A673 (cell line): Measurements from ENCODE around the gene SELENOV. TPM values are rescaled to one million over a fixed set of nuclear protein-coding genes. Genes with fewer than 3 reads are reported as not detected.

Experiments
- BruUV-seq: library from RNA; stranded (reverse); fragments of 400-500 nt; replicated peaks from 2 replicates; lab custom pipeline; 2021; lab: Mats Ljungman, UMichigan
- CTCF ChIA-PET: fragments of 300-600 bp; sonication (Branson Sonifier 250); formaldehyde crosslinking; loops from one replicate; lab custom pipeline; 2022; ENCODE audit warnings: antibody characterized with exemption; lab: Charles Lee
- POLR2A ChIA-PET: fragments of 300-600 bp; sonication (Branson Sonifier 250); formaldehyde crosslinking; loops from one replicate; lab custom pipeline; 2022; ENCODE audit warnings: antibody characterized with exemption; ENCODE audit not compliant: low non-redundant PET; lab: Charles Lee
- DNase-seq: peaks from one replicate; pipeline ENCODE4 v3.0.0-alpha.2; 2015; ENCODE audit warnings: low spot score
- H3K27ac ChIP-seq: fragments of 200-600 bp; sonication (generic); 2 replicates; pipeline ENCODE4 v1.5.1; 2016; ENCODE audit warnings: mixed run types, low read depth, mild to moderate bottlenecking, mixed read lengths, antibody characterized with exemption, low read length; ENCODE audit not compliant: poor library complexity, severe bottlenecking
- H3K27me3 ChIP-seq: fragments of 200-600 bp; sonication (generic); replicated peaks from 2 replicates; pipeline ENCODE4 v1.6.1; 2017; ENCODE audit warnings: mixed run types, low read depth, mild to moderate bottlenecking, mixed read lengths, antibody characterized with exemption, low read length; ENCODE audit not compliant: insufficient read depth, poor library complexity
- H3K36me3 ChIP-seq: fragments of 200-600 bp; sonication (generic); 2 replicates; pipeline ENCODE4 v1.6.1; 2016; ENCODE audit warnings: mixed run types, mild to moderate bottlenecking, mixed read lengths, antibody characterized with exemption, low read length; ENCODE audit not compliant: insufficient read depth, poor library complexity, severe bottlenecking
- H3K4me1 ChIP-seq: fragments of 200-600 bp; sonication (generic); 2 replicates; pipeline ENCODE4 v1.6.1; 2017; ENCODE audit warnings: mixed run types, mild to moderate bottlenecking, mixed read lengths, antibody characterized with exemption, low read length; ENCODE audit not compliant: insufficient read depth, poor library complexity, severe bottlenecking
- H3K4me3 ChIP-seq: fragments of 200-600 bp; sonication (generic); 2 replicates; pipeline ENCODE4 v1.5.1; 2016; ENCODE audit warnings: low read depth, mixed run types, mild to moderate bottlenecking, mixed read lengths, low read length; ENCODE audit not compliant: poor library complexity, severe bottlenecking
- H3K9me3 ChIP-seq: fragments of 200-600 bp; sonication (generic); 2 replicates; pipeline ENCODE4 v1.6.1; 2016; ENCODE audit warnings: mixed run types, low read depth, mild to moderate bottlenecking, mixed read lengths, antibody characterized with exemption, low read length; ENCODE audit not compliant: poor library complexity, severe bottlenecking
- CTCF ChIP-seq: fragments of 300-800, 200-600 bp; sonication (generic); conservative IDR thresholded peaks from 2 replicates; pipeline ENCODE4 v1.5.1; 2017; ENCODE audit warnings: low read depth, mild to moderate bottlenecking, antibody characterized with exemption, low read length, moderate library complexity, mixed read lengths
- EZH2 ChIP-seq: fragments of 200-600 bp; sonication (generic); IDR thresholded peaks from 2 replicates; pipeline ENCODE4 v1.6.1; 2017; ENCODE audit warnings: borderline replicate concordance, low read depth, mild to moderate bottlenecking, mixed read lengths, antibody characterized with exemption, low read length; ENCODE audit not compliant: poor library complexity, severe bottlenecking
- intact Hi-C: fragments of 100-400 bp; cut with micrococcal nuclease; formaldehyde crosslinking; loops from one replicate; pipeline ENCODE4 v1.10.0; 2022; ENCODE audit not compliant: unreplicated experiment
- total RNA-seq: library from RNA; stranded (reverse); gene quantifications from 2 replicates; pipeline ENCODE4 v1.2.3, GENCODE V29; 2021

SELENOV gene
- total RNA-seq, 1 experiment from 2014 or later, result not detected

- DNase-seq, result peak; percentile 98
- ChIA-PET POLR2A (no interaction called here), CTCF (no interaction called here)
- Histone ChIP-seq H3K9me3 (no peaks in the 10 kb centered on the region), H3K4me1 (peaks cover 11% of the 10 kb centered on the region), H3K4me3 (peak within 1 kb of the TSS; percentile 95), H3K27ac (peak within 1 kb of the TSS; percentile 92), H3K36me3 (peaks cover 24% of the 10 kb centered on the region), H3K27me3 (no peaks in the 10 kb centered on the region)
- intact Hi-C loops, result loop anchor here (2.0 kb wide), 1 partner anchor 52 kb away; the partner anchor contains the start of gene EID2B
- BruUV-seq, result no TSS peak
- TF ChIP-seq EZH2 (no peak), CTCF (0 out of 2 replicates have a peak, but pooled peaks have one; percentile 12)
These were observed 34.4 kb upstream of the SELENOV start, which contains the start of gene TIMM50 for GRCh38 chr19:39480337-39481228. Gene TIMM50 (plus strand): TSS chr19:39480838. CDS start chr19:39480854, 16 bp downstream.

- BruUV-seq, result TSS peak; percentile 33
- ChIA-PET CTCF (interaction anchor here (0.6 kb wide), 1 partner anchor 56 kb away, joined by 3 read pairs; no protein-coding TSS in a partner anchor), POLR2A (no interaction called here)
- Histone ChIP-seq H3K27ac (peak overlapping the region; percentile 92), H3K4me1 (peaks cover 11% of the 10 kb centered on the region), H3K9me3 (no peaks in the 10 kb centered on the region), H3K4me3 (peak overlapping the region; percentile 95), H3K36me3 (peaks cover 24% of the 10 kb centered on the region), H3K27me3 (no peaks in the 10 kb centered on the region)
- DNase-seq, result no peak
- intact Hi-C loops, result loop anchor here (2.0 kb wide), 1 partner anchor 52 kb away; the partner anchor contains the start of gene EID2B
- TF ChIP-seq CTCF, result no peak
- no peak for TF ChIP-seq EZH2
These were observed 33.8 kb upstream of the SELENOV start for GRCh38 chr19:39481229-39481545.

GRCh38 chr19:39481676-39482075 lies 33.3 kb upstream of the SELENOV start:
- Histone ChIP-seq H3K27me3 (no peaks in the 10 kb centered on the region), H3K36me3 (peaks cover 26% of the 10 kb centered on the region), H3K27ac (peak overlapping the region; percentile 92), H3K9me3 (no peaks in the 10 kb centered on the region), H3K4me1 (peaks cover 11% of the 10 kb centered on the region), H3K4me3 (peak overlapping the region; percentile 95)
- TF ChIP-seq EZH2 (no peak), CTCF (no peak)
- BruUV-seq, result no TSS peak
- intact Hi-C loops, result loop anchor here (2.0 kb wide), 1 partner anchor 51 kb away; the partner anchor contains the start of gene EID2B
- ChIA-PET CTCF (interaction anchor here (0.6 kb wide), 1 partner anchor 57 kb away, joined by 3 read pairs; no protein-coding TSS in a partner anchor), POLR2A (no interaction called here)
- DNase-seq, result no peak
